Mesendoderm (in vitro differentiated cells): Measurements from ENCODE around the gene RAI14.

Source experiments
- DNase-seq: peaks from one replicate; pipeline ENCODE4 v3.0.0; 2013
- H2AK5ac ChIP-seq: 2 replicates; pipeline ENCODE4 v1.6.1; 2013; ENCODE audit warnings: low read length, inconsistent platforms
- H2BK120ac ChIP-seq: 2 replicates; pipeline ENCODE4 v1.6.1; 2013; ENCODE audit warnings: low read depth, mild to moderate bottlenecking, low read length, moderate library complexity, mixed read lengths
- H2BK15ac ChIP-seq: replicated peaks from 2 replicates; pipeline ENCODE4 v1.6.1; 2013; ENCODE audit warnings: low read depth, mild to moderate bottlenecking, moderate library complexity
- H2BK5ac ChIP-seq: 2 replicates; pipeline ENCODE4 v1.6.1; 2013; ENCODE audit warnings: low read length, inconsistent platforms
- H3K18ac ChIP-seq: 2 replicates; pipeline ENCODE4 v1.6.1; 2013; ENCODE audit warnings: mild to moderate bottlenecking, low read length, mixed read lengths
- H3K23ac ChIP-seq: one replicate; pipeline ENCODE4 v1.6.1; 2013; ENCODE audit warnings: low read length
- H3K27ac ChIP-seq: 2 replicates; pipeline ENCODE4 v1.5.1; 2013; ENCODE audit warnings: low read depth, mild to moderate bottlenecking, inconsistent platforms, low read length, moderate library complexity
- H3K27me3 ChIP-seq: 2 replicates; pipeline ENCODE4 v1.6.1; 2013; ENCODE audit warnings: low read length, control low read depth, mild to moderate bottlenecking, inconsistent platforms; ENCODE audit not compliant: insufficient read depth, poor library complexity
- H3K36me3 ChIP-seq: 2 replicates; pipeline ENCODE4 v1.6.1; 2013; ENCODE audit warnings: low read length, inconsistent platforms; ENCODE audit not compliant: control insufficient read depth, insufficient read depth
- H3K4ac ChIP-seq: one replicate; pipeline ENCODE4 v1.6.1; 2013; ENCODE audit warnings: low read depth, mild to moderate bottlenecking, low read length, moderate library complexity
- H3K4me1 ChIP-seq: 2 replicates; pipeline ENCODE4 v1.6.1; 2013; ENCODE audit warnings: low read depth, low read length, inconsistent platforms; ENCODE audit not compliant: control insufficient read depth
- H3K4me2 ChIP-seq: 2 replicates; pipeline ENCODE4 v1.6.1; 2013; ENCODE audit warnings: low read length
- H3K4me3 ChIP-seq: 2 replicates; pipeline ENCODE4 v1.5.1; 2013; ENCODE audit warnings: mild to moderate bottlenecking, low read length
- H3K56ac ChIP-seq: one replicate; pipeline ENCODE4 v1.6.1; 2013; ENCODE audit warnings: low read length
- H3K79me1 ChIP-seq: 2 replicates; pipeline ENCODE4 v1.6.1; 2013; ENCODE audit warnings: low read length, inconsistent platforms
- H3K79me2 ChIP-seq: 2 replicates; pipeline ENCODE4 v1.6.1; 2013; ENCODE audit warnings: mild to moderate bottlenecking, low read length; ENCODE audit not compliant: control insufficient read depth, insufficient read depth
- H3K9ac ChIP-seq: 2 replicates; pipeline ENCODE4 v1.6.1; 2013; ENCODE audit warnings: low read length, inconsistent platforms
- H4K5ac ChIP-seq: one replicate; pipeline ENCODE4 v1.6.1; 2013; ENCODE audit warnings: low read length
- H4K8ac ChIP-seq: one replicate; pipeline ENCODE4 v1.6.1; 2013; ENCODE audit warnings: low read depth, mild to moderate bottlenecking, control low read depth, low read length, moderate library complexity
- WGBS: extraction: QIAGEN DNeasy Blood & Tissue Kit; methylation state at CpG from one replicate; pipeline ENCODE4 v1.1.7; 2013; ENCODE audit warnings: low lambda C conversion rate, missing lambda C conversion rate; ENCODE audit not compliant: insufficient coverage; ENCODE audit errors: extremely low coverage; 5-methylcytosine and 5-hydroxymethylcytosine counted together

Gene RAI14

DNA sequence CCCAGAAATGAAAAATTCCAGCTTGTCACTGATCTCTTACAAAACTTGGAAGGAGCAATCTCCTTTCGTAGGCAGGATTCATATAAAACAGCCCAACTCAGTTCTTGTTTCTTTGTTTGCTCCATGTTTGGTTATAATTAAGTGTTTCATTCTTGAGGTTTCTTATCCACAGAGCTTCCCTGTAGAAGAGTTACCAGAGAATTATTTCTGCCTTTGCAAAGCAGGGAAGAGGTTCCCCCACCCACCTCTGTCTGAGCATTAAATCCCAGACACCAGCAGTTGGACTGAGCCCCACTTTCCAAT, 34.1 kb upstream of the RAI14 start:
- H2BK5ac ChIP-seq = no peak overlapping the region
- no peaks in the 10 kb centered on the region for H3K79me2 ChIP-seq
- H3K9ac ChIP-seq = no peak overlapping the region
- WGBS = no CpG with 5 or more reads among the region's 1 CpG
- no peaks in the 10 kb centered on the region for H3K4me1 ChIP-seq
- H2BK120ac ChIP-seq = no peak overlapping the region
- H2BK15ac ChIP-seq = no peak overlapping the region
- H3K4ac ChIP-seq = no peak overlapping the region
- DNase-seq = no peak
- no peaks in the 10 kb centered on the region for H3K79me1 ChIP-seq
- H2AK5ac ChIP-seq = no peak overlapping the region
- no peak overlapping the region for H3K18ac ChIP-seq
- H3K4me2 ChIP-seq = no peak overlapping the region
- no peak overlapping the region for H4K5ac ChIP-seq
- H4K8ac ChIP-seq = no peak overlapping the region
- H3K4me3 ChIP-seq = no peak overlapping the region
- H3K36me3 ChIP-seq = no peaks in the 10 kb centered on the region
- no peak overlapping the region for H3K27ac ChIP-seq
- H3K56ac ChIP-seq = no peak overlapping the region
- no peak overlapping the region for H3K23ac ChIP-seq
- H3K27me3 ChIP-seq = no peaks in the 10 kb centered on the region

DNA sequence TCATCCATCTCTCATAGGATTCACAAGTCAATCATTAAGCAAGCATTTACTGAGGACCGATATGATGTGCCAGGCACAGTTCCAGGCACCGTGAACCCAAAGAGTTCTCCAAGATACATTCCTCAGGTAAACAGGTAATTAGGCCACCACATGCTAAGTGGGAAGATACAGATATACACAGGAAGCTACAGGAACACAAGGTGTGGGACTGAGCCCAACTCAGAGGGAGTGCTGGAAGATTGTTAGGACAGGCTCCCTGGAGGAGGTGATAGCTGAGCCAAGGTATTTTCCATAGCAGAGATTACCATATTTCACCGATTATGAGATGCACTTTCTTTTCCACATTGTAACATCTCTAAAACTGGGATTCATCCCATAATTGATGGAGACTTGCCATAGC, 31.4 kb upstream of the RAI14 start:
- no peak overlapping the region for H3K27ac ChIP-seq
- no peak overlapping the region for H3K4me2 ChIP-seq
- H3K18ac ChIP-seq = no peak overlapping the region
- no peak for DNase-seq
- no peak overlapping the region for H3K23ac ChIP-seq
- H3K4me1 ChIP-seq = no peaks in the 10 kb centered on the region
- no peak overlapping the region for H3K4ac ChIP-seq
- no peak overlapping the region for H2AK5ac ChIP-seq
- H3K79me1 ChIP-seq = no peaks in the 10 kb centered on the region
- no peaks in the 10 kb centered on the region for H3K79me2 ChIP-seq
- no peak overlapping the region for H4K5ac ChIP-seq
- no peak overlapping the region for H2BK120ac ChIP-seq
- H2BK15ac ChIP-seq = no peak overlapping the region
- no peaks in the 10 kb centered on the region for H3K27me3 ChIP-seq
- no peak overlapping the region for H2BK5ac ChIP-seq
- no peak overlapping the region for H4K8ac ChIP-seq
- no peak overlapping the region for H3K56ac ChIP-seq
- no peak overlapping the region for H3K9ac ChIP-seq
- H3K36me3 ChIP-seq = no peaks in the 10 kb centered on the region
- WGBS = no CpG with 5 or more reads among the region's 3 CpGs
- no peak overlapping the region for H3K4me3 ChIP-seq

DNA sequence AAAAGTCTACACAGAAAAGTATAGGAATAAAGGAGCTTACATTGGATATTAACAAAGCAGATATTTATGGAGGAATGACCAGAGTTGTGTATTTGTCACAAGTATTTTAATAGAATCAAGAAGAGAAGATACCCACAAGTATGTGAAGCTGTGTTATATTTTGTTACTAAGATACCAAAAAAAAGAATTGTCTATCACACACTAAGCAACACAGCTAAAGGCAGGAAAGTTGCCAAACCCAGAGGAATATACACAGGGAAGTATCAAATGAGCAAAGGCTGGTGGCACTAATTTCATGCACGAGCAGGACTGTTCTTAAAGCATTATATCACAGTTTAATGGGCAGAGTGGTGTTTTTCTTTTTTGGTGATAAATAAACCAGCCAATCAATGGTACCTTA, 30.9 kb upstream of the RAI14 start:
- Histone ChIP-seq H2BK120ac (no peak overlapping the region), H4K5ac (no peak overlapping the region), H3K79me2 (no peaks in the 10 kb centered on the region), H3K18ac (no peak overlapping the region), H4K8ac (no peak overlapping the region), H3K9ac (no peak overlapping the region), H3K79me1 (no peaks in the 10 kb centered on the region), H3K23ac (no peak overlapping the region), H2AK5ac (no peak overlapping the region), H3K56ac (no peak overlapping the region), H2BK5ac (no peak overlapping the region), H3K27ac (no peak overlapping the region), H3K4ac (no peak overlapping the region), H3K4me2 (no peak overlapping the region), H3K4me3 (no peak overlapping the region), H3K27me3 (no peaks in the 10 kb centered on the region), H2BK15ac (no peak overlapping the region), H3K4me1 (no peaks in the 10 kb centered on the region), H3K36me3 (no peaks in the 10 kb centered on the region)
- no peak for DNase-seq
- no CpG with 5 or more reads among the region's 1 CpG for WGBS

DNA sequence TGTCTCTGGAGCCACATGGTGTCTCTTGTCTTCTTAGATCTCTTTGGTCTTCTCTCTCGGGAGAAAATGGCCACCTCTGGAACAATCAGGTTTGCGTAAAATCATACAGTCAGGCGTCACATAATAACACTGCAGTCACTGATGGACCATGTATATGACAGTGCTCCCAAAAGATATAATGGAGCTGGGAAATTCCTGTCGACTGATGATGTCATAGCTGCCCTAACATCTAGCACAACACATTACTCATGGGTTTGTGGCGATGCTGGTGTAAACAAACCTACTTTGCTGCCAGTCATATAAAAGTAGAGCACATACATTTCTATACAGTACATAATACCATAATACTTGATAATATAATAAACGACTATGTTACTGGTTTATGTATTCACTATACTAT, 30.1 kb upstream of the RAI14 start:
- no peak for DNase-seq
- no peak overlapping the region for H3K18ac ChIP-seq
- no peaks in the 10 kb centered on the region for H3K4me1 ChIP-seq
- no peak overlapping the region for H2BK5ac ChIP-seq
- H3K4me3 ChIP-seq = no peak overlapping the region
- no peaks in the 10 kb centered on the region for H3K27me3 ChIP-seq
- H3K56ac ChIP-seq = no peak overlapping the region
- H2AK5ac ChIP-seq = no peak overlapping the region
- no peak overlapping the region for H3K4ac ChIP-seq
- no peak overlapping the region for H3K23ac ChIP-seq
- no peak overlapping the region for H3K9ac ChIP-seq
- no peak overlapping the region for H3K27ac ChIP-seq
- H2BK15ac ChIP-seq = no peak overlapping the region
- no peaks in the 10 kb centered on the region for H3K79me2 ChIP-seq
- no peaks in the 10 kb centered on the region for H3K36me3 ChIP-seq
- H3K4me2 ChIP-seq = no peak overlapping the region
- WGBS = no CpG with 5 or more reads among the region's 6 CpGs
- H4K5ac ChIP-seq = no peak overlapping the region
- no peak overlapping the region for H2BK120ac ChIP-seq
- no peaks in the 10 kb centered on the region for H3K79me1 ChIP-seq
- no peak overlapping the region for H4K8ac ChIP-seq

DNA sequence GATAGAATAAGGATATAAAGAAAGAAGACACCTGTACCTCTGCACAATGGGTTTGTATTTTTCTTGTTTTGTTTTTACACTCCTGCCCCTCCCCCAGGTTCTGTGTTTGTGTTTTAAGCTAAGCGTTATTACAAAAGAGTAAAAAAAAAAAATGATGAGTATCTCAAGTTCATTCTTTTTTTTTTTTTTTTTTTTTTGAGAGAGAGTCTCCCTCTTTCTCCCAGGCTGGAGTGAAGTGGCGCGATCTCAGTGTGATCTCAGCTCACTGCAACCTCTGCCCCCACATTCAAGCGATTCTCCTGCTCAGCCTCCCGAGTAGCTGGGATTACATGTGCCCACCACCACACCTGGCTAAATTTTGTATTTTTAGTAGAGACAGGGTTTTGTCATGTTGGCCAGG, 29.4 kb upstream of the RAI14 start:
- Histone ChIP-seq H4K5ac (no peak overlapping the region), H3K4me3 (no peak overlapping the region), H3K23ac (no peak overlapping the region), H3K27me3 (no peaks in the 10 kb centered on the region), H3K36me3 (no peaks in the 10 kb centered on the region), H3K18ac (no peak overlapping the region), H3K56ac (no peak overlapping the region), H2BK5ac (no peak overlapping the region), H3K79me2 (no peaks in the 10 kb centered on the region), H3K4me2 (no peak overlapping the region), H2AK5ac (no peak overlapping the region), H3K9ac (no peak overlapping the region), H3K79me1 (no peaks in the 10 kb centered on the region), H4K8ac (no peak overlapping the region), H3K27ac (no peak overlapping the region), H3K4ac (no peak overlapping the region), H3K4me1 (no peaks in the 10 kb centered on the region), H2BK15ac (no peak overlapping the region), H2BK120ac (no peak overlapping the region)
- no peak for DNase-seq
- WGBS = no CpG with 5 or more reads among the region's 5 CpGs

DNA sequence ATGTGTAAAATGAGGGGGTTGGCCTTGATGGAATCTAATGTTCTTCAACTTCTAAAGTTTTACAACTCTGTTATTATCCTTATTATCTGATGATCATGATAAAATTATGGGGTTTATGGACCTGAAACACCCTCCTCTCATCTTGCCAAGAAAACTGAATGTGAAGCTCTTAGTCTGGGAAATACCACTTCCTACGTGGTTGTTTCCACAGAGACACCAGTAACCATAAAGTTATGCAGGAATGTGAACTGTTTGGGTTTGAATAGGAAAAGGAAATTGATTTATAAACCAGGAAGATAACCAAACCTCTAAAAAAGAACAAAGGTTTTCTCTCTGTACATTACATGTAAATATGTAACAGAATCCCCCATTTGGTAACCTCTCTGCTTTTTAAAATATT, 28.3 kb upstream of the RAI14 start:
- Histone ChIP-seq H3K4me3 (no peak overlapping the region), H3K18ac (no peak overlapping the region), H3K4ac (no peak overlapping the region), H4K8ac (no peak overlapping the region), H3K9ac (no peak overlapping the region), H4K5ac (no peak overlapping the region), H3K27ac (no peak overlapping the region), H3K4me2 (no peak overlapping the region), H2BK120ac (no peak overlapping the region), H2BK5ac (no peak overlapping the region), H3K23ac (no peak overlapping the region), H3K79me2 (no peaks in the 10 kb centered on the region), H3K36me3 (no peaks in the 10 kb centered on the region), H3K4me1 (no peaks in the 10 kb centered on the region), H3K56ac (no peak overlapping the region), H3K27me3 (no peaks in the 10 kb centered on the region), H2BK15ac (no peak overlapping the region), H3K79me1 (no peaks in the 10 kb centered on the region), H2AK5ac (no peak overlapping the region)
- WGBS = no CpG with 5 or more reads among the region's 1 CpG
- DNase-seq = no peak
